GM19239 (cell line): ENCODE measurements around the gene GMIP.
"Not testable (repeated sequence)": the region's sequence is repeated elsewhere in the genome, so short reads cannot be mapped to it uniquely, and the experiment has no call there.

Experiments used
- DNase-seq: peaks from one replicate; pipeline ENCODE4 v3.0.0; 2011; ENCODE audit warnings: low spot score; ENCODE audit not compliant: insufficient read length
- FAIRE-seq: peaks from 2 replicates; lab custom pipeline; 2011; peaks lifted over from hg19 to GRCh38; lab: Jason Lieb, UNC

GMIP gene

DNA sequence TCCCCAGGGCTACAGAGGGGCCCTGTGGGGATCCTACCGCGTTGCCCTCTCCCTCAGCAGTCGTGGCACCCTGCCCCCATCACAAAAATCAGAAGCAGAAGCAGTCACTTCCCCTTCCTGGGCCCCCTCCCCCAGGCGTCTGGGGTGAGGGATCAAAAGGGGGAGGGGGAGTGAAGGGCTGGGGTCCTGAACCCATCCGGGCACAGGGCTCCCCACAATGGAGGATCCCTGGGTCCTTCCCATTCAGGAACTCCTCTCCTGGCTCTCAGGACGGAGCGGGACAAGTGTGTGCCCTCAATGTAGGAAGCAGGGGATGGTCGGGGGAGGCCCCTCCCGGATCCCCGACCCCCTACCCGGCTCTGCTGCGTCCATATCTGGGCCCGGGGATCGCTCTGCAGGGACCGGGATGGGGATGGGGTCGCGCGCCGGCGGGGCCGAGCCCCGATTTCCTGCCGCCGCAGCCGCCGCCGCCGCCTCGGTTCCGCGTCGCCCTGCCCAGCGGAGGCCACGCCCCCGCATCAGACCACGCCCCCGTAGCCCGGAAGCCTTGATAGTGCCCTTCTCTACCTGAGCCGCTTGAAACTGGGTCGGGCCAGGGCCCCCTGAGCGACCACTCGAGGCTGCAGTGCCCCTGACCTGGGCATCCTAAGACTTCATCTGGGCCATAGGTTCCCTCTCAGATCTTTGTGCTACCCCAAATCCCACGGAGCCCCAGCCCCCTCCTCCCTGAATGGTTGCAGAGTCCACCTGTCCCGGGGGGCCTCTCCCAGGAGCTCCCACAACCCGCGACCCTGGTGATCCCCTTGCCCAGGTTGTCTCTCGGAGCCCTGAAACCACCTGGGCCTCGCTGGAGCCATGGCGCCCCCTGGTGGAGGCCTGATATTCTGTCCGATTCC lies at the start of gene GMIP:
Gene GMIP (minus strand): TSS at position 500 of the 896 bp plus-strand sequence. CDS start 128 bp downstream, at position 372.
- DNase-seq (peak; percentile 98), FAIRE-seq (peak; percentile 77)

- DNase-seq (no peak), FAIRE-seq (no peak)
Observed at GRCh38 chr19:19691683-19692082, 48.2 kb upstream of the GMIP start.

DNA sequence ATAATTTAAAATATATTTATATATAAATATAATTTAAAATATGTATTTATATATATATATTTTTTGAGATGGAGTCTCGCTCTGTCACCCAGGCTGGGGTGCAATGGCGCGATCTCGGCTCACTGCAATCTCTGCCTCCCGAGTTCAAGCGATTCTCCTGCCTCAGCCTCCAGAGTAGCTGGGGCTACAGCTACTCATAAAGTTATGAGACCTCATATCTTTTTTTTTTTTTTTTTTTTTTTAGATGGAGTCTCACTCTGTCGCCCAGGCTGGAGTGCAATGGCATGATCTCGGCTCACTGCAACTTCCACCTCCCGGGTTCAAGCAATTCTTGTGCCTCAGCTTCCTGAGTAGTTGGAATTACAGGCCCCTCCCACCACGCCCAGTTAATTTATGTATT lies 45.6 kb upstream of the GMIP start:
- not testable (repeated sequence) for DNase-seq, FAIRE-seq

DNA sequence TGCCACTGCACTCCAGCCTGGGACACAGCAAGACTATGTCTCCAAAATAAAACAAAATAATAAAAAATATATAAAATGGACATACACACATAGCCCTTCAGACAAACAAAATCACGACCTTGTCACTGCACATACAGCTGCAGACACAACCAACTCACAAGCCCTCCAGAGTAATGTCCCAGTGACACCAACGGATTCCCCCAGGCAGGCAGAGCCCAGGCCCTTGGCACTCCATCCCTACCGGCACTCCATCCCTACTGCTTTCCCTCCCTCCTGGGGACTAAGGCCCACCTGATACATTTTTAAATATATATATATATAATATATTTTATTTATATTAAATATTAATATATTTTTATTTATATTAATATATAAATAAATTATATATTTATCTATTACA lies 43.6 kb upstream of the GMIP start:
- DNase-seq: no peak
- no peak for FAIRE-seq

DNA sequence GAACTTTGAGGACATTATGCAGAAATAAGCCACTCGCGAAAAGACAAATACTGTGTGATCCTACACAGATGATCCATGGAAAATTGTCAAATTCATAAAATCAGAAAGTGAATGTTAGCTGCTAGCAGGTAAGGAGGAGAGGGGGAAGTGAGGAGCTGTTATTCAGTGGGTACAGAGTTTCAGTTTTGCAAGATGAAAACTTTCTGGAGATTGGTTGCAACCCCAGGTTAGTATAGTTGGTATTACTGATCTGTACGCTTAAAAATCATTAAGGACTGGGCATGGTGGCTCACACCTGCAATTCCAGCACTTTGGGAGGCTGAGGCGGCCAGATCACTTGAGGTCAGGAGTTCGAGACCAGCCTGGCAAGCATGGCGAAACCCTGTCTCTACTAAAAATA lies 43.1 kb upstream of the GMIP start:
- DNase-seq (no peak), FAIRE-seq (no peak)

- not testable (repeated sequence) for FAIRE-seq, DNase-seq
Observed at GRCh38 chr19:19686119-19686518, 42.7 kb upstream of the GMIP start.

DNA sequence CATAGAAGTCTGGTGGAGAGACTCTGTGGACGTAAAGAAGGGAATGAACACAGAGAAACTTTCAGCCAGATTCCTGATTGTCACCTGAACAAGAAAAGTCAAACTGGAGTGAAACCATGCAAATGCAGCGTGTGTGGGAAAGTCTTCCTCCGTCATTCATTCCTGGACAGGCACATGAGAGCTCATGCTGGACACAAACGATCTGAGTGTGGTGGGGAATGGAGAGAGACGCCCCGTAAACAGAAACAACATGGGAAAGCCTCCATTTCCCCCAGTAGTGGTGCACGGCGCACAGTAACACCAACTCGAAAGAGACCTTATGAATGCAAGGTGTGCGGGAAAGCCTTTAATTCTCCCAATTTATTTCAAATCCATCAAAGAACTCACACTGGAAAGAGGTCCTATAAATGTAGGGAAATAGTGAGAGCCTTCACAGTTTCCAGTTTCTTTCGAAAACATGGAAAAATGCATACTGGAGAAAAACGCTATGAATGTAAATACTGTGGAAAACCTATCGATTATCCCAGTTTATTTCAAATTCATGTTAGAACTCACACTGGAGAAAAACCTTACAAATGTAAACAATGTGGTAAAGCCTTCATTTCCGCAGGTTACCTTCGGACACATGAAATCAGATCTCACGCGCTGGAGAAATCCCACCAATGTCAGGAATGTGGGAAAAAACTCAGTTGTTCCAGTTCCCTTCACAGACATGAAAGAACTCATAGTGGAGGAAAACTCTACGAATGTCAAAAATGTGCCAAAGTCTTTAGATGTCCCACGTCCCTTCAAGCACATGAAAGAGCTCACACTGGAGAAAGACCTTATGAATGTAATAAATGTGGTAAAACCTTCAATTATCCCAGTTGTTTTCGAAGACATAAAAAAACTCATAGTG lies 36.0 kb upstream of the GMIP start:
- no peak for DNase-seq
- no peak for FAIRE-seq

GRCh38 chr19:19677579-19677978 lies 34.1 kb upstream of the GMIP start:
- DNase-seq (no peak), FAIRE-seq (no peak)

DNA sequence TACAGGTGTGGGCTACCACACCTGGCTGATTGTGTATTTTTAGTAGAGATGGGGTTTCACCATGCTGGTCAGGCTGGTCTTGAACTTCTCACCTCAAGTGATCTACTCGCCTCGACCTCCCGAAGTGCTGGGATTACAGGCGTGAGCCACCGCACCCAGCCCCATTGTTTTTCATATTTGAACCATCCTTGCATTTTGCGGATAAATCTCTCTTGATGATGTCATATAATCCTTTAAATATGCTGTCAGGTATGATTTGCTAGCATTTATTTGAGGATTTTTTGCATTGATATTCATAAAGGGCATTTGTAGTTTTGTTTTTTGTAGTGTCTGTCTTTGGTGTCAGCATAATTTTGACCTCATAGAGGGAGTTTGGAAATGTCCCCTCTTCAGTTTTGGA lies 30.9 kb upstream of the GMIP start:
- DNase-seq (no peak), FAIRE-seq (no peak)

GRCh38 chr19:19672816-19673215 lies 29.4 kb upstream of the GMIP start:
- DNase-seq (no peak), FAIRE-seq (no peak)

GRCh38 chr19:19670070-19670551 lies 26.7 kb upstream of the GMIP start:
- no peak for DNase-seq
- no peak for FAIRE-seq

DNA sequence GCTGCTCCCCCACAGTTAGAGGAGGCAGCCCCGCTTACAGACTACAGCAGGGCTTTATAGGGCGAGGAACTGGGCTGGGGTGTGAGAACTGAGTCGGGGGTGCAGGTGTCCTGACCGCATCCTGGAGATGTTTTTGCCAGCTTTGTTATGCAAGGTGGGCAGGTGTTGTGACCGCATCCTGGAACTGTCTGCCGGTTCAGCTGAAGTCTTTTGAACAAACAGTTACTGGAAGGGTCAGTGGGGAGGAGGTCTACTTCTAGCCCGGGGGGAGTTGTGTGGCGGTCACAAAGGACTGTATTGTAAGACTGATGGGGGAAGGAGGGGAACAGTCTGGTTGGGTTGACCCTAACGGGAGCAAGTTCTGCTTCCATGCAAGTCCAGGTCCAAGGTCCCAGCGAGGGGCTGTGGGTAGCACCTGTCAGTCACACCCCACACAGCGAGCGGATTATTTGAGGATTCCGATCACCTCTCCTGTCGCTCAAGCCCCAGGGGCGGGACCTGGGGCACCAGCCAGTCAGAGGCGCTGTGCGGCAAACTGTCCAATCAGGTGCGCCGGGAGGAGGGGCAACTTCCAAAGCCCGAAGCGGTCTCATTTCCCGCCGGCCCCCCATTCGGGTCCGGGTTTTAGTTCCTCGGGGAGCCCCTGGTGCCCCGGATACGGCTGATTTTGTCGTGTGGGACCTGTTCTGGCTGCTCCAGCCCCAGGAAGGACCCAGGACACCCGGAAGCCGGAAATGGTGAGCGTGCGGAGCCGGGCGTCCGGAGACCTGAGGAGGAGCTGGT lies 25.0 kb upstream of the GMIP start, which contains the start of gene ZNF101:
Gene ZNF101 (plus strand): TSS at position 610 of the 783 bp plus-strand sequence. CDS start 125 bp downstream, at position 735.
- DNase-seq (peak; percentile 79), FAIRE-seq (peak; percentile 95)

DNA sequence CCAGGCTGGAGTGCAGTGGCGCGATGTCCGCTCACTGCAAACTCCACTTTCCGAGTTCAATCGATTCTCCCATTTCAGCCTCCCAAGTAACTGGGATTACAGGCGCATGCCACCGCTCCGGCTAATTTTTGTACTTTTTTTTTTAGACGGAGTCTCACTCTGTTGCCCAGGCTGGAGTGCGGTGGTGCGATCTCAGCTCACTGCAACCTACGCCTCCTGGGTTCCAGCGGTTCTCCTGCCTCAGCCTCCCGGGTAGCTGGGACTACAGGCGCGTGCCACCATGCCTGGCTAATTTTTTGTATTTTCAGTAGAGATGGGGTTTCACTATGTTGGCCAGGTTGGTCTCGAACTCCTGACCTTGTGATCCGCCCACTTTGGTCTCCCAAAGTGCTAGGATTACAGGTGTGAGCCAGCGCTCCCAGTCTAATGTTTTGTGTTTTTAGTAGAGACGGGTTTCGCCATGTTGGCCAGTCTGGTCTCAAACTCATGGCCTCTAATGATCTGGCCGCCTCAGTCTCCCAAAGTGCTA lies 22.0 kb upstream of the GMIP start:
- FAIRE-seq, DNase-seq: not testable (repeated sequence)

- DNase-seq (peak; percentile 71), FAIRE-seq (peak; percentile 91)
Observed at GRCh38 chr19:19663256-19664120, 20.0 kb upstream of the GMIP start, which contains the start of gene ATP13A1. Gene ATP13A1 (minus strand): TSS chr19:19663676. CDS start chr19:19663666, 10 bp downstream.

DNA sequence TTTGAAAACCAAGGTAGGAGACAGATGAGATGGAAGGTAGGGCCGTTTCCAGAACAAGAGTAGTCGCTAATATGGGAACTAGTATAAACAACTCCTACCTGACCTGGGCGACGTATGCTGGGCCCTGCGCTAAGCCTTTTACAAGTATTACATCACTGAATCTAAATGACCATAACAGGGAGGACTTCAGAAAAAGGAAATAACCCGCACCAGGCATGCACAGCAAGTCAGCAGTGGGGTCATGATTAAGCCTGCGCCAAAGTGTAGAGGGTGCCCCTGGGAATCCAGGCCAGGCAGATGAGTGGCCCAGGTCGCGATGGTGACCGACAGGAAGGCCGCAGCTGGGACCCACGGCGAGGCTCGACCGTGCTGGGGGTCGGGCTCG lies 19.4 kb upstream of the GMIP start:
- FAIRE-seq: peak; percentile 14

GRCh38 chr19:19662344-19662743 lies 18.9 kb upstream of the GMIP start:
- FAIRE-seq (no peak), DNase-seq (no peak)

More for the DNA sequence above, 19.4 kb upstream of the GMIP start:
- DNase-seq: no peak

DNA sequence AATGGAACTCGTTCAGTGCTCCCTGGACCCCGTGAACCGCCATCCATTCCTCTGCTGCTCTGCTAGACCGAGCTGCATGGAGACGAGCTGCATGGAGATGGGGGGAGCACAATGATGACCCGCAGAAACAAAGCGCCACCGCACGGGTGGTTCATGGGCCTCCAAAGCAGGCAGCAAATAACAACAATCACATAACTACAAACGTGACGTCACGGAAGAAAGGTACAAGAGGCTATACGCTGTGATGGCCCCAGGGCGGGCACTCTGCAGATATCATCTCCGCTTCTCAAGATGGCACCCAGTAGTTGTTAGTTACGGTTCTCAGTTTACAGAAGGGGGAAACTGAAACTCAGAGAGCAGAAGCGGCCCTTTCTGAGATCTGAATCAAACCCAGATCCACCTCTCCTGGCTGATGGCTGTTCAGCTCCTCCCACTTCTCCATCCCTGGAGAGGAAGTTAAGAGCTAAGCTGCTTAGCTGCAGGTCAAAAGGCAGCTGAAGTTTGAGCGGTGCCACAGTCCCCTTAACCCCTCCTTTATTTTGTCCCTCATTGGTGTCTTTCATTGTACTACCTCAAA lies 18.3 kb upstream of the GMIP start:
- peak; percentile 99 for FAIRE-seq
- DNase-seq: peak; percentile 77

GRCh38 chr19:19661141-19661674 lies 17.8 kb upstream of the GMIP start:
- DNase-seq: no peak
- FAIRE-seq: no peak
